Skin epidermis (tissue), 12 donors: ENCODE data around the gene CASS4.
A peak's percentile ranks its signal among the peaks of the same experiment; 100 is the strongest.

Experiments used
- H3K27ac ChIP-seq, 21 experiments: fragments of 200-600 bp; sonication (generic) in 11 of 21; one replicate each; pipeline ENCODE4 v1.5.0; 2020; ENCODE audit warnings: mild to moderate bottlenecking in 3 of 21, inconsistent platforms in 2 of 21, moderate library complexity in 2 of 21
- H3K4me3 ChIP-seq, 7 experiments: fragments of 200-600 bp; sonication (generic) in 2 of 7; one replicate each; pipeline ENCODE4 v1.5.0; 2020; ENCODE audit warnings: inconsistent platforms in 2 of 7, mild to moderate bottlenecking in 2 of 7, moderate library complexity in 1 of 7

Gene CASS4

GRCh38 chr20:56420028-56420427 lies 8.0 kb downstream of the CASS4 start:
- Histone ChIP-seq H3K27ac (peak overlapping the region in 7 of 21 experiments; percentile 27 to 77 (median 59)), H3K4me3 (no peak overlapping the region)

DNA sequence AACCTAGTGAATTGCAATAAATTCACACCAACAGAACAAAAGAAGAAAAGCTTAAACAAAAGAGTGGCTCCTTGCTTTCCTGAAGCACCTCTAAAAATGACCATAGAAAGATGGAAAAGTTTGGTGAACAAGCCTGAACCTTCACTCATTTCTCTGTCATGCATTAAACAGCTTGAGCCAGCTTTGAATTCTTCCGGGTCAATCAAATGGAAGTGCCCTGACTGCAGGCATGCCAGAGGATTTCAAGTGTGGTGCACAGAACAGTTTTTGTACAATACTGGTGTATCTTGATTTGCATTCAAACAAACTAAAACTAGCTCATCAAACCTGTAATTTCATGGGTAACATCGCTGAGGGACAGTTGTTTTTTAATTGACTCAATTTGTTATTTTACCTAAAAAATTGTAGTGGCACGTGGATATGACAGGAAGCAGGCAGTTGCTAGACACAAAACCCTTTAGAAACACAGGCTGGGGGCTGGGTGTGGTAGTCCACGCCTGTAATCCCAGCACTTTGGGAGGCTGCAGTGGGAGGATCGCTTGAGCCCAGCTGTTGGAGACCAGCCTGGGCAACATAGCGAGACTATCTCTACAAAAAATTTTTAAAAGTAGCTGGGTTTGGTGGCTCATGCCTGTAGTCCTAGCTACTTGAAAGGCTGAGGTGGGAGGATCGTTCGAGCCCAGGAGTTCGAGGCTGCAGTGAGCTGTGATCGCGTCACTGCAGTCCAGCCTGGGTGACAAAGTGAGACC lies 9.1 kb downstream of the CASS4 start:
- Histone ChIP-seq H3K27ac (peak overlapping the region in 2 of 21 experiments; percentile 9 to 43), H3K4me3 (no peak overlapping the region)

GRCh38 chr20:56422076-56422823 lies 10.2 kb downstream of the CASS4 start:
- no peak overlapping the region for H3K4me3 ChIP-seq
- peak overlapping the region in 8 of 21 experiments; percentile 5 to 61 (median 42) for H3K27ac ChIP-seq

DNA sequence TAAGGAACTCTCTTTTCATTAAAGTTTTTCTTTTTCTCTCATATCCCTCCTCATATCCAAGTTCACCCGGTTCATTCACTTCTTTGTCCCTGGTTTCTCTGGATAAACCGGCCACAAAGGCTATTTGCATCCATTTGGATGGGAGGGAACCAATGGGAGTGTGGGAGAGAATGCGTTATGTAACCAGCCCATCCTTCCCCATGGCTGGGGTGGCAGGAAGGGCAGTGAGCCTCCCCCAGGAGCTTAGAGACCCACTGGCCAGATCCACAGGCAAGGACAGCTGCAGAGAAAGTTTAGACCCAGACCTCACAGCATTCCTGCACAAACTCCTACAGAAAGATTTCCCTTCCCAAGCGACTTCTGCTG lies 10.7 kb downstream of the CASS4 start:
- peak overlapping the region in 6 of 21 experiments; percentile 13 to 61 (median 30) for H3K27ac ChIP-seq
- H3K4me3 ChIP-seq = no peak overlapping the region

DNA sequence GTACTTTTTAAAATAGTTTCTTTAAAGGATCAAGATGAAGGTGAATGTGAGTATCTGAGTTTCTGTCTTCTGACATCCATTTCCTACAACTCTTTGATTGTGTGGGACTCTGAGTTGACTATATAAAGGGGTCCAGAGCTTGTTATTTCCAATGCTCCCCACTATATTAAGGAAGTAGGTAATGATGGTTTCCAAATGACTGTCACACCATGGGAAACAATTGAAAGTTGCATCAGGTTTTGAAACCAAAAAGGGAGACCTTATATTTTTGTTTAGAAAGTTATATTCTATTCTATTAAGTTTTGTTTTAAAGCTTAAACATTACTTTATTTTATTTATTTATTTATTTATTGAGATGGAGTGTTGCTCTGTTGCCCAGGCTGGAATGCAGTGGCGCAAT lies 11.2 kb downstream of the CASS4 start:
- Histone ChIP-seq H3K27ac (peak overlapping the region in 5 of 21 experiments; percentile 13 to 61 (median 37)), H3K4me3 (no peak overlapping the region)

DNA sequence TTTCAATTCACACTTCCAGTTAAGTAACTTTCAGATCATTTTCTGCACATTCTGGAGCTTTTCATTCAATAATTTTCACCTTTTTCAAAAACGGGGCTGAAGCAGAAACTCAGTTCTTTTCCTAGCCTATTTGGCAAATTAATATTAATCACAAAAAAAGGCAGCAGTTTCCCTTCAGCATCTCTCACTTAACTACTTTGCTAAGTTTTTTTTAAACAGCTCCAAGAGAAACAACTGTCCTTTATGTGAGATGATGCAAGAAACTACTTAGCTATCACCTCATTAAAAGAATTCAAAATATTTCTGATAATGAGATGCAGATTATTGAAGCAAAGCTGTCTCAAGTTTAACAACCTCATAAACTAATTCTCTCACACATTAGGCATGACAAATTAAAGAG lies 11.8 kb downstream of the CASS4 start:
- H3K4me3 ChIP-seq = no peak overlapping the region
- H3K27ac ChIP-seq = no peak overlapping the region

- Histone ChIP-seq H3K4me3 (no peak overlapping the region), H3K27ac (no peak overlapping the region)
These were observed 12.9 kb downstream of the CASS4 start for GRCh38 chr20:56424931-56425330.

DNA sequence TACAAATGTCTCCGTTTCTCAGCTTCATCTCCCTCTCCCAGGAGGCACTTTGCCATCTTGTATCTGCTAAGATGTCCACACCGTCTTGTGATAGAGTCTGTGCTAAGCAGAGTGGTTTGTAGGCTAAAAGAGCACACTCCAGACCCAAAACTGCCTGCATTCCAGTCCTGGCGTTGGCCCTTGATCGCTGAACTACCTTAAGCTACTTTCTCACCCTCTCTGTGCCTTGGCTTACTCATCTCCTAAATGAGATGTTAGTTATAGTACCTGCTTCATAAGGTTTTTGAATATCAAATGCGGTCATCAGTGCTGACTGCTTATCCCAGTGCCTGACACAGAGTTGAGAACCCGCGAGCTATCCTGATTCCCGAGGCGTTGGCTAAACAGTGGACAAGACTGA lies 14.0 kb downstream of the CASS4 start:
- Histone ChIP-seq H3K27ac (no peak overlapping the region), H3K4me3 (no peak overlapping the region)

DNA sequence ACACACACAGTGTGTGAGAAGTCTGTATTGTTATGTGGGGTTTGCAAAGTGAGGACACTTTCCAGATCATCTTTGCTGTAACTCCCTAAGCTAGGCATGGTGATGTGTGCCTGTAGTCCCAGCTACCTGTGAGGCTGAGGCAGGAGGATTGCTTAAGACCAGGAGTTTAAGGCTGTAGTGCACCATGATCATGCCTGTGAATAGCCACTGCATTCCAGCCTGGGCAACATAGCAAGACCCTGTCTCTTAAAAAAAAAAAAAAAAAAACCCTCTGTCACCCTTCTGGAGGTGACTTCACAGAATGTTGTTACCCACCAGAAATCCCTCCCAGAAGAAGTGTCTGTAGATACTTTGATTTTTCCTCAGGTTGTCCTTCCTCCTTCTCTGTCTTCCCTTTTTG lies 14.9 kb downstream of the CASS4 start:
- Histone ChIP-seq H3K27ac (no peak overlapping the region), H3K4me3 (no peak overlapping the region)

GRCh38 chr20:56427797-56428196 lies 15.7 kb downstream of the CASS4 start:
- Histone ChIP-seq H3K4me3 (no peak overlapping the region), H3K27ac (no peak overlapping the region)

DNA sequence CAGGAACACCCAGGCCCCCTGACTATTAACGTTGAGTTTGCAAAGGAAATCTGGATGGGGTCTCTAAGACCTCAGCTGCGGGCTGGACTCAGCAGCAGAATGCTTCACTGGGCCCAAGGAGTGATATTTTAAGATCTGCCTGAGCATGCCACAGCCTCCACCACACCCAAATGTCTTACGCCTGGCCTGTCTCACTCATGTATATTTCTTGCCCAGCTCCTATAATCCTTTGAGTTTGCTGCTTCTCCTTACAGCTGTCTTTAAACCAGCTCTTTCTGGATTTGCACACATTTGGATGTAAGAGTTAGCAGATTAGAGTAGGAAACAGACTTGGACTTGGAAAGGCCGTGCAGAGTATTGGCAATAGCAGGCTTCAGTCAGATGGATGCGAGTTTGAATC lies 16.4 kb downstream of the CASS4 start:
- no peak overlapping the region for H3K4me3 ChIP-seq

GRCh38 chr20:56428881-56429280 lies 16.8 kb downstream of the CASS4 start:
- Histone ChIP-seq H3K27ac (peak overlapping the region in 4 of 21 experiments; percentile 12 to 58 (median 31)), H3K4me3 (no peak overlapping the region)

More for the DNA sequence above, 16.4 kb downstream of the CASS4 start:
- H3K27ac ChIP-seq = peak overlapping the region in 2 of 21 experiments; percentile 6 to 27

DNA sequence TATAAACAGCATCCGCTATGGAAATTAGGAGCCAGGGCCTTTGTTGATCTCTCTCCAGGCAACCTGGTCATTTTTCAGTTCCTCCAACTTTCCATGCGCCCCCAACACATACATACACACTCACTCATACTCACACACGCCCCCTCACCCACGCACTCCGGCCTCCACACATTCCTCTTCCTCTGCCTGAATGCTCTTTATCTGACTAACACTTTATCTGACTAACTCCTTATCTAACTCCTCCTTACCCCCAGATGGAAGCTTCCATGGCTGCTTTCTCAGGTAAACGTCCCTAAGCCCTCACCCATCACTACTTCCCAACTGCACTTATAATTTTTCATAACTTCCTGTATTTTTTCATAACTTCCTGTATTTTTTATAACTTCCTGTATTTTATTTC lies 17.4 kb downstream of the CASS4 start:
- Histone ChIP-seq H3K4me3 (no peak overlapping the region), H3K27ac (peak overlapping the region in 7 of 21 experiments; percentile 12 to 59 (median 35))

- H3K27ac ChIP-seq = peak overlapping the region in 2 of 21 experiments; percentile 31 to 58
- H3K4me3 ChIP-seq = no peak overlapping the region
These were observed 17.9 kb downstream of the CASS4 start for GRCh38 chr20:56429941-56430340.

DNA sequence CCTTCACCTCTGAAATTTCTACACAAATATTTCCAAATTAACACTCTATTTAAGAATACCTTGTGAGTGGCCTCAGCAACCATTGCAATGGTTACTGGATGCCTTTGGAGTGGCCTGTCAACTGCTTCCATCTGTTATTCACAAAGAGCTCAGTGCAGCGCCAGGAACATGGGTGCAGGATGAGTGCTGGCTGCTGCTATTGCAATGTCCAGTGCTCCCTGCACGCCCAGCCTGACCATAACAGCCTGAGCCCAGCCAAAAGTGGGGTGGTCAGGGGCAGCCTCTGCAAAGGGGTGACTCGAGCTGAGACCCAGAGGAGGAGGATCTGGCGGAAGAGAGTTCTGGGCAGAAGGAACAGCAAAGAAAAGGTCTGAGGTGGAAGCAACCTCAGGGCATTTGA lies 18.4 kb downstream of the CASS4 start:
- Histone ChIP-seq H3K4me3 (no peak overlapping the region), H3K27ac (no peak overlapping the region)

GRCh38 chr20:56430957-56431356 lies 18.9 kb downstream of the CASS4 start:
- H3K27ac ChIP-seq = no peak overlapping the region
- no peak overlapping the region for H3K4me3 ChIP-seq

DNA sequence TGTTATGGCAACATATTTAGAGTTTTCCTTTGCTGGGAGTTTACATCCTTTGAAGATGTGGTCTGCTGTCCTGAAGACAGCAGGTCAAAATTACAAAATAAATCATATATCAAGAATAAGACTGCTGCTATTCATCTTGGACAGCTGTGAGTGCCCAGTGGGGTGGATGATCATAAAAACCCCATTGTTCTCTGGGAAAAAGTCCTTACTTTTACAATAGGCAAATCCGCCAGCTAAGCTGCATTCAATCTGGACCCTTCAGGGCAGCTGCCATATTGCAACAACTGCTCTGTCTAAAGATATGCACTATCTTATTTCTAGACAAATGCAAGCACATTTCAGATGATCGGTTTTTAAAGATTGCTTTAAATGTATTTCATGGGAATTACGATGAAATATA lies 19.4 kb downstream of the CASS4 start:
- H3K27ac ChIP-seq = no peak overlapping the region
- no peak overlapping the region for H3K4me3 ChIP-seq

GRCh38 chr20:56433221-56433879 lies 21.3 kb downstream of the CASS4 start:
- no peak overlapping the region for H3K4me3 ChIP-seq
- peak overlapping the region in 3 of 21 experiments; percentile 3 to 39 (median 34) for H3K27ac ChIP-seq

GRCh38 chr20:56433880-56434255 lies 21.8 kb downstream of the CASS4 start:
- Histone ChIP-seq H3K4me3 (no peak overlapping the region), H3K27ac (peak overlapping the region in 3 of 21 experiments; percentile 3 to 39 (median 34))

DNA sequence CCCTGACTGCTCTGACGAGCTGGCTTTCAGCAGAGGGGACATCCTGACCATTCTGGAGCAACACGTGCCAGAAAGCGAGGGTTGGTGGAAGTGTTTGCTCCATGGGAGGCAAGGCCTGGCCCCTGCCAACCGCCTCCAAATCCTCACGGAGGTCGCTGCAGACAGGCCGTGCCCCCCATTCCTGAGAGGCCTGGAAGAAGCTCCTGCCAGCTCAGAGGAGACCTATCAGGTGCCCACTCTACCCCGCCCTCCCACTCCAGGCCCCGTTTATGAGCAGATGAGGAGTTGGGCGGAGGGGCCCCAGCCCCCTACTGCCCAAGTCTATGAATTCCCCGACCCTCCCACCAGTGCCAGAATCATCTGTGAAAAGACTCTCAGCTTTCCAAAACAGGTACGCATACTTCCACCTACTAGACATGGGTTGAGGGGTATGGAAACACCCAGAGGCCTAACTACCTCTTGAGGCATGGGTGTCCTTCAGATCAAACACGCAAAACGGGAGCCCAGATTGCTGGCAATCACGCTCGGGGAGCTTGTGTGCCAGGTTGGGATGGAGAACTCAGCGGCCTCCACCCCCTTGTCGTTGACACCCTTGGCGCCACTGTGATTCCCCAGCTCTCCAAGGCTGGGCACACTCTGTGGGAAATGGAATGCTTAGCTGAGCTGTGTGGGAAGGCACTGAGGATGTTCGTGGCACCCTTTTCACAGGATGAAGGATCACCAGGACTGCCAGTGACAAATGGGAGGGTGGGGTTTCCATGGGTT lies 25.3 kb downstream of the CASS4 start:
- H3K27ac ChIP-seq = peak overlapping the region in 1 of 21 experiments; percentile 9
- H3K4me3 ChIP-seq = no peak overlapping the region
